ENCODE results near the gene NCKAP5. TPM values are rescaled to one million over a fixed set of nuclear protein-coding genes. Genes with fewer than 3 reads are reported as not detected.

NCKAP5 gene
- total RNA-seq, 3 donors from 2014 or later (not counting 1 experiment from before 2014, with no cell fraction given), result 0.12 to 0.20 TPM; not detected in 1

DNA sequence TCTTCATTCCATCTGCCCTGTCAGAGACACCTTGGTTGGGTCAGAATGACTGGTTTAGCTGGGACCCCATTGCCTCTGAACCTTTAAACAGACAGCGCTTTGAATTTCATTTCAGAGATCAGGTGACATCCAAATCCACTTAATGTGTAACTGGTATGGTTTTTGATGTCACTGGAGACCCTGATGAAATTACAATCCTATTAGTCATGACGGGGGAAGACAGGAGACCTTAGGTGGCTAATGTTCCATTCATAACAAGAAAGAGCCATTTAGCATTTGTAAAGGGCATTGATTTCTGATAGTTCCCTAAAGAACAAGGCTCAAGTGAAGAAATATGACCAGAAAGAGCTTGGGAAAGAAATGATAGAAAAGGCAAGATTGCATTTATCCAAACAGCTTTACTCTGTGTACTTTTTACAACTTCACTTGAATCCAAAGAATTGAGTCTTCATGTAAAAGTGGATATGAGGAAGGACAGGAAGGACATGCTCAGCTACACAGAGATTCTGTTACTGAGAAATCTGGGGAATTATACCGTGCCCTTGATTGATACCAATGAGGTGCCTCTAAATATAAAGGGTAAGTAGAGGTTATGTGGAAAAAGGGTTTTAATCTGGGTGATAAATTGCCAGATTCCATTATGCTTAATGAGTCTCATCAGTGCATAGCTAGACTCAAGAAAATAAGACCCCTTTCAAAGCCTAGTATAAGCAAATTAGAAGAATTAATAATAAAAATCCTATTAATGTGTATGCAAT, 198.2 kb downstream of the NCKAP5 start:
- no peak overlapping the region for H3K27ac ChIP-seq (ENCODE audit: low read length)
- H3K4me1 ChIP-seq (ENCODE audit: control insufficient read depth, insufficient read depth, low read length), result no peaks in the 10 kb centered on the region
- DNase-seq, result no peak
- Mint-ChIP-seq H3K4me3 (no peak overlapping the region), H3K9me3 (peaks cover 12 to 14% of the 10 kb centered on the region in 2 donors), H3K4me1 (no peaks in the 10 kb centered on the region), H3K36me3 (no peaks in the 10 kb centered on the region), H3K27ac (no peak overlapping the region), H3K27me3 (ENCODE audit: low read depth in 2 of 2) (no peaks in the 10 kb centered on the region)
- no peak overlapping the region for H3K4me3 ChIP-seq (ENCODE audit: low read length)
- no peaks in the 10 kb centered on the region for H3K36me3 ChIP-seq (ENCODE audit: control insufficient read depth, insufficient read depth, low read length)
- 88% methylated on average over 3 of the region's 3 CpGs for WGBS (ENCODE audit: insufficient coverage)
- intact Hi-C loops (cut with micrococcal nuclease), result no loop called here
- no peak for ATAC-seq
- no peaks in the 10 kb centered on the region for H3K27me3 ChIP-seq (ENCODE audit: control insufficient read depth, insufficient read depth, low read length)
- H3K9me3 ChIP-seq (ENCODE audit: control insufficient read depth, insufficient read depth, low read length), result no peaks in the 10 kb centered on the region
- TF ChIP-seq CTCF (IDR thresholded peaks at IDR 0.05), result no peak

GRCh38 chr2:133365117-133365516, 203.1 kb downstream of the NCKAP5 start:
- Histone ChIP-seq H3K4me1 (ENCODE audit: control insufficient read depth, insufficient read depth, low read length) (no peaks in the 10 kb centered on the region), H3K4me3 (ENCODE audit: low read length) (no peak overlapping the region), H3K9me3 (ENCODE audit: control insufficient read depth, insufficient read depth, low read length) (no peaks in the 10 kb centered on the region), H3K27me3 (ENCODE audit: control insufficient read depth, insufficient read depth, low read length) (no peaks in the 10 kb centered on the region), H3K27ac (ENCODE audit: low read length) (no peak overlapping the region), H3K36me3 (ENCODE audit: control insufficient read depth, insufficient read depth, low read length) (no peaks in the 10 kb centered on the region)
- no peak overlapping the region for H3K27ac Mint-ChIP-seq
- no peak for DNase-seq
- H3K36me3 Mint-ChIP-seq, result no peaks in the 10 kb centered on the region
- intact Hi-C loops (cut with micrococcal nuclease), result no loop called here
- ATAC-seq, result no peak
- no peaks in the 10 kb centered on the region for H3K4me1 Mint-ChIP-seq
- WGBS (ENCODE audit: insufficient coverage), result no CpG with 5 or more reads among the region's 1 CpG
- no peak overlapping the region for H3K4me3 Mint-ChIP-seq
- peaks cover 9 to 14% of the 10 kb centered on the region in 2 donors for H3K9me3 Mint-ChIP-seq
- no peaks in the 10 kb centered on the region for H3K27me3 Mint-ChIP-seq (ENCODE audit: low read depth in 2 of 2)
- no peak for TF ChIP-seq CTCF (IDR thresholded peaks at IDR 0.05)

DNA sequence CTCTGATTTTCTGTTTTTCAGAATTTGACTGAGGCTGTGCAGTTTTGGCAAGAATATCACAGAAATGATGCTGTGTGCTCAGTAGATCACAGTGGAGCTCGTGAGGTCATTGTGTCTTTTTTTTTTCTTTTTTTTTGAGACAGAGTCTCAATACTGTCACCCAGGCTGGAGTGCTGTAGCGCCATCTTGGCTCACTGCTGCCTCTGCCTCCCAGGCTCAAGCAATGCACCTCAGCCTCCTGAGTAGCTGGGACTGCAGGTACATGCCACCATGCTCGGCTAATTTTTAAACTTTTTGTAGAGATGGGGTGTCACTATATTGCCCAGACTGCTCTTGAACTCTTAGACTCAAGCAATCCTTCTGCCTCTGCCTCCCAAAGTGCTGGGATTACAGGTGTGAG, 203.6 kb downstream of the NCKAP5 start:
- Histone ChIP-seq H3K4me1 (ENCODE audit: control insufficient read depth, insufficient read depth, low read length) (no peaks in the 10 kb centered on the region), H3K4me3 (ENCODE audit: low read length) (no peak overlapping the region), H3K9me3 (ENCODE audit: control insufficient read depth, insufficient read depth, low read length) (no peaks in the 10 kb centered on the region), H3K27me3 (ENCODE audit: control insufficient read depth, insufficient read depth, low read length) (no peaks in the 10 kb centered on the region), H3K27ac (ENCODE audit: low read length) (no peak overlapping the region), H3K36me3 (ENCODE audit: control insufficient read depth, insufficient read depth, low read length) (no peaks in the 10 kb centered on the region)
- intact Hi-C loops (cut with micrococcal nuclease), result no loop called here
- no peak overlapping the region for H3K4me3 Mint-ChIP-seq
- H3K36me3 Mint-ChIP-seq, result no peaks in the 10 kb centered on the region
- ATAC-seq (no peak), DNase-seq (no peak)
- 69% methylated on average over 3 of the region's 3 CpGs for WGBS (ENCODE audit: insufficient coverage)
- H3K9me3 Mint-ChIP-seq, result peaks cover 11 to 15% of the 10 kb centered on the region in 2 donors
- no peaks in the 10 kb centered on the region for H3K27me3 Mint-ChIP-seq (ENCODE audit: low read depth in 2 of 2)
- TF ChIP-seq CTCF (IDR thresholded peaks at IDR 0.05), result no peak
- no peak overlapping the region for H3K27ac Mint-ChIP-seq
- H3K4me1 Mint-ChIP-seq, result no peaks in the 10 kb centered on the region

GRCh38 chr2:133363884-133364283, 204.4 kb downstream of the NCKAP5 start:
- ATAC-seq (no peak), DNase-seq (no peak)
- no peaks in the 10 kb centered on the region for H3K27me3 ChIP-seq (ENCODE audit: control insufficient read depth, insufficient read depth, low read length)
- H3K36me3 ChIP-seq (ENCODE audit: control insufficient read depth, insufficient read depth, low read length), result no peaks in the 10 kb centered on the region
- Mint-ChIP-seq H3K9me3 (peaks cover 10 to 13% of the 10 kb centered on the region in 2 donors), H3K4me1 (no peaks in the 10 kb centered on the region), H3K27ac (no peak overlapping the region), H3K4me3 (no peak overlapping the region), H3K36me3 (no peaks in the 10 kb centered on the region), H3K27me3 (ENCODE audit: low read depth in 2 of 2) (no peaks in the 10 kb centered on the region)
- no CpG with 5 or more reads among the region's 1 CpG for WGBS (ENCODE audit: insufficient coverage)
- no peak overlapping the region for H3K27ac ChIP-seq (ENCODE audit: low read length)
- no peak overlapping the region for H3K4me3 ChIP-seq (ENCODE audit: low read length)
- intact Hi-C loops (cut with micrococcal nuclease), result no loop called here
- no peaks in the 10 kb centered on the region for H3K4me1 ChIP-seq (ENCODE audit: control insufficient read depth, insufficient read depth, low read length)
- H3K9me3 ChIP-seq (ENCODE audit: control insufficient read depth, insufficient read depth, low read length), result no peaks in the 10 kb centered on the region
- no peak for TF ChIP-seq CTCF (IDR thresholded peaks at IDR 0.05)
